PFSK-1 (cell line): Measurements from ENCODE around the gene TRAPPC2.

ENCODE experiments used
- FOXP2 ChIP-seq: optimal IDR thresholded peaks from 2 replicates; pipeline ENCODE3; 2011; ENCODE audit warnings: borderline replicate concordance, control low read depth, inconsistent platforms; ENCODE audit not compliant: insufficient read depth; ENCODE audit errors: extremely low read length, extremely low read depth
- POLR2AphosphoS5 ChIP-seq: IDR thresholded peaks from 2 replicates; pipeline ENCODE4 v1.6.1; 2012; ENCODE audit warnings: low read depth, mild to moderate bottlenecking, control low read depth, low read length, moderate library complexity
- SIN3A ChIP-seq: IDR thresholded peaks from 2 replicates; pipeline ENCODE4 v1.6.1; 2012; ENCODE audit warnings: mild to moderate bottlenecking, low read length, moderate library complexity, borderline replicate concordance; ENCODE audit not compliant: insufficient read depth
- TAF1 ChIP-seq: IDR thresholded peaks from 2 replicates; pipeline ENCODE4 v1.6.1; 2012; ENCODE audit warnings: low read length, control low read depth, borderline replicate concordance; ENCODE audit not compliant: insufficient read depth
- TF ChIP-seq, protein P1 (sequence below), 2 experiments: IDR thresholded peaks; 2 replicates each; pipeline versions ENCODE4 v1.6.1 to v1.8.0; 2011 to 2012; ENCODE audit warnings: low read depth in 2 of 2, low read length in 2 of 2, control low read depth in 1 of 2, inconsistent platforms in 1 of 2, mild to moderate bottlenecking in 1 of 2, moderate library complexity in 1 of 2; ENCODE audit not compliant: insufficient read depth in 1 of 2

TRAPPC2 gene

DNA sequence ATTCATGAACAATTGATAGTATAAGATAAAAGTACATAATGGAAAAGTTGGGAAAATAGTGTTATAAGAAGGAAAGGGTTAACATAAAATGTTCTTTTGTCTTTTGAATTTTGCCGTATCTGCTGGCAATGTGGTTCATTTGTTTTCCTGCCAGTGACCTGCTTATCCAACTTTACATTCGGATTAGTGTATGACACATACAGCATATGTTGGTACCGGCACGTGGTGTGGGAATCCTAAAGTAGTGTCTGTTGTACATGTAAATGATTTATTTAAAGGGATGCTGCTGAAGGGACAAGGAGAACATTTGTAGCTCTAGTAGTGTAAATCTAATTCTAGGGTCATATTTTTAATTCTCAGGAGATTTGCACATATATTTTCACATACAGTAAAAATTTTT, 34.0 kb downstream of the TRAPPC2 start:
- TF ChIP-seq SIN3A (no peak), FOXP2 (no peak), POLR2AphosphoS5 (no peak), TAF1 (no peak)
- TF ChIP-seq, protein P1, sequence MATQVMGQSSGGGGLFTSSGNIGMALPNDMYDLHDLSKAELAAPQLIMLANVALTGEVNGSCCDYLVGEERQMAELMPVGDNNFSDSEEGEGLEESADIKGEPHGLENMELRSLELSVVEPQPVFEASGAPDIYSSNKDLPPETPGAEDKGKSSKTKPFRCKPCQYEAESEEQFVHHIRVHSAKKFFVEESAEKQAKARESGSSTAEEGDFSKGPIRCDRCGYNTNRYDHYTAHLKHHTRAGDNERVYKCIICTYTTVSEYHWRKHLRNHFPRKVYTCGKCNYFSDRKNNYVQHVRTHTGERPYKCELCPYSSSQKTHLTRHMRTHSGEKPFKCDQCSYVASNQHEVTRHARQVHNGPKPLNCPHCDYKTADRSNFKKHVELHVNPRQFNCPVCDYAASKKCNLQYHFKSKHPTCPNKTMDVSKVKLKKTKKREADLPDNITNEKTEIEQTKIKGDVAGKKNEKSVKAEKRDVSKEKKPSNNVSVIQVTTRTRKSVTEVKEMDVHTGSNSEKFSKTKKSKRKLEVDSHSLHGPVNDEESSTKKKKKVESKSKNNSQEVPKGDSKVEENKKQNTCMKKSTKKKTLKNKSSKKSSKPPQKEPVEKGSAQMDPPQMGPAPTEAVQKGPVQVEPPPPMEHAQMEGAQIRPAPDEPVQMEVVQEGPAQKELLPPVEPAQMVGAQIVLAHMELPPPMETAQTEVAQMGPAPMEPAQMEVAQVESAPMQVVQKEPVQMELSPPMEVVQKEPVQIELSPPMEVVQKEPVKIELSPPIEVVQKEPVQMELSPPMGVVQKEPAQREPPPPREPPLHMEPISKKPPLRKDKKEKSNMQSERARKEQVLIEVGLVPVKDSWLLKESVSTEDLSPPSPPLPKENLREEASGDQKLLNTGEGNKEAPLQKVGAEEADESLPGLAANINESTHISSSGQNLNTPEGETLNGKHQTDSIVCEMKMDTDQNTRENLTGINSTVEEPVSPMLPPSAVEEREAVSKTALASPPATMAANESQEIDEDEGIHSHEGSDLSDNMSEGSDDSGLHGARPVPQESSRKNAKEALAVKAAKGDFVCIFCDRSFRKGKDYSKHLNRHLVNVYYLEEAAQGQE (IDR thresholded peaks at IDR 0.05; ENCODE audit: insufficient read depth in 1 of 2, low read depth in 2 of 2, low read length in 2 of 2), result no peak

- TF ChIP-seq POLR2AphosphoS5 (no peak), FOXP2 (no peak), SIN3A (no peak), TAF1 (no peak)
- TF ChIP-seq, protein P1 (IDR thresholded peaks at IDR 0.05; ENCODE audit: insufficient read depth in 1 of 2, low read depth in 2 of 2, low read length in 2 of 2), result no peak
Observed at GRCh38 chrX:13699183-13699826, 35.1 kb downstream of the TRAPPC2 start.

- TF ChIP-seq FOXP2 (no peak), TAF1 (no peak), SIN3A (no peak), POLR2AphosphoS5 (no peak)
- TF ChIP-seq, protein P1 (IDR thresholded peaks at IDR 0.05; ENCODE audit: insufficient read depth in 1 of 2, low read depth in 2 of 2, low read length in 2 of 2), result no peak
Observed at GRCh38 chrX:13698432-13698831, 36.0 kb downstream of the TRAPPC2 start.

GRCh38 chrX:13697976-13698375, 36.4 kb downstream of the TRAPPC2 start:
- no peak for TF ChIP-seq POLR2AphosphoS5

GRCh38 chrX:13697455-13697854, 37.0 kb downstream of the TRAPPC2 start:
- TF ChIP-seq SIN3A (no peak), TAF1 (no peak), FOXP2 (no peak), POLR2AphosphoS5 (no peak)
- TF ChIP-seq, protein P1 (IDR thresholded peaks at IDR 0.05; ENCODE audit: insufficient read depth in 1 of 2, low read depth in 2 of 2, low read length in 2 of 2), result no peak

GRCh38 chrX:13695601-13696115, 38.8 kb downstream of the TRAPPC2 start:
- TF ChIP-seq TAF1 (no peak), FOXP2 (no peak), POLR2AphosphoS5 (no peak), SIN3A (no peak)
- TF ChIP-seq, protein P1 (IDR thresholded peaks at IDR 0.05; ENCODE audit: insufficient read depth in 1 of 2, low read depth in 2 of 2, low read length in 2 of 2), result no peak
